Suprapubic skin (tissue), 3 donors: Measurements from ENCODE around the gene USP20.

ENCODE experiments used
- CTCF ChIP-seq, 2 donors: fragments of 200-600 bp in 1 of 2; fragments of 450-650 bp in 1 of 2; sonication (generic) in 1 of 2; IDR thresholded peaks; one replicate each; pipeline ENCODE4 v1.5.1; 2016 to 2019; ENCODE audit warnings: antibody characterized with exemption in 2 of 2, mild to moderate bottlenecking in 1 of 2, moderate library complexity in 1 of 2
- EP300 ChIP-seq: sonication (generic); formaldehyde crosslinking; IDR thresholded peaks from one replicate; pipeline ENCODE4 v1.6.1; 2017; ENCODE audit warnings: antibody characterized with exemption

GRCh38 chr9:129822898-129823541 lies 12.2 kb upstream of the USP20 start:
- TF ChIP-seq CTCF (IDR thresholded peaks at IDR 0.05) (no peak), EP300 (no peak)
